HK-2 (cell line): ENCODE results near the gene LRRC4B.
A peak's percentile ranks its signal among the peaks of the same experiment; 100 is the strongest.
"Not testable (repeated sequence)": the region's sequence is repeated elsewhere in the genome, so short reads cannot be mapped to it uniquely, and the experiment has no call there.

Experiments
- DNase-seq: peaks from one replicate; pipeline ENCODE4 v3.0.0-alpha.2; 2018; ENCODE audit not compliant: unreplicated experiment

Gene LRRC4B

GRCh38 chr19:50486823-50487515, 81.3 kb downstream of the LRRC4B start:
- peak; percentile 21 for DNase-seq

DNA sequence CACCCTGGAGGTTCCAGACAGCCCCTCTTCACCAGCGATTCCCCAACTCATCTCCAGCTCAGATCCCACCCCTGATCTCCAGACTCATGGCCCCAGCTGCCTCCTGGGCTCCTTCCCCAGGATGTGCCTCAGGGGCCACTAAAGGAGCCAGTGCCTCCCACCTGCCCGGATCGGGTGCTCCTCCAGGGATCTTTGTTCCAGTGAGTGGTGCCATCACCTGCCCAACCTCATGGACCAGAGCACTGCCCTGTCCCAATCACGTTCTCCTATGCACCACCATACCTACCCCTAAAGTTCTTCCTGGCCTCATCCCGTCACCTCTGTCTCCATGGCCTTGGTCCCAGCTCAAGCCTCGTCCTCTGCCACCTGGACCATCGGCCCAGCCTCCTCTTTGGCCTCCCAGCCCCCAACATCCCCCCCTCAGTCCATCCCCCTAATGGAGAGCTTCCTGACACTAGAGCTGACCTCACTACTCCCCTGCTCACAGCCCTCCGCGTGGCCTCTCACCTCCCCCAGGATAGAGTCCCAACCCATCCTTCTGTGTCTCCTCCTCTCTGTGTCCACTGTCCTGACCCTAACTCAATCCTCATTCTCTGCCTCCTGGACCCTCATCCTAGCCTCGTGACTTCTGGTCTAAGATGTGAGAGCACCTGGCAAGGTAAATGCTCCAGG, 82.8 kb downstream of the LRRC4B start:
- DNase-seq: no peak

DNA sequence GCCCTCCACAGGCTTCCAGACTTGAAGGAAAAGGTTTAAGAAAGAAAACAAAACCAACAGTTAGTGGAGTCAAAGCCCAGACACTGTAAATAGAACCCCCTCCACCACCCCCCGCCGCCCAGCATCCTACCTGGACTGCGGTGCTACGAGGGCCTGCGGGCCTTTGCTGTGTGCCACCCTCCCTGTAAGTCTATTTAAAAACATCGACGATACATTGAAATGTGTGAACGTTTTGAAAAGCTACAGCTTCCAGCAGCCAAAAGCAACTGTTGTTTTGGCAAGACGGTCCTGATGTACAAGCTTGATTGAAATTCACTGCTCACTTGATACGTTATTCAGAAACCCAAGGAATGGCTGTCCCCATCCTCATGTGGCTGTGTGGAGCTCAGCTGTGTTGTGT, 85.3 kb downstream of the LRRC4B start:
- DNase-seq: no peak

DNA sequence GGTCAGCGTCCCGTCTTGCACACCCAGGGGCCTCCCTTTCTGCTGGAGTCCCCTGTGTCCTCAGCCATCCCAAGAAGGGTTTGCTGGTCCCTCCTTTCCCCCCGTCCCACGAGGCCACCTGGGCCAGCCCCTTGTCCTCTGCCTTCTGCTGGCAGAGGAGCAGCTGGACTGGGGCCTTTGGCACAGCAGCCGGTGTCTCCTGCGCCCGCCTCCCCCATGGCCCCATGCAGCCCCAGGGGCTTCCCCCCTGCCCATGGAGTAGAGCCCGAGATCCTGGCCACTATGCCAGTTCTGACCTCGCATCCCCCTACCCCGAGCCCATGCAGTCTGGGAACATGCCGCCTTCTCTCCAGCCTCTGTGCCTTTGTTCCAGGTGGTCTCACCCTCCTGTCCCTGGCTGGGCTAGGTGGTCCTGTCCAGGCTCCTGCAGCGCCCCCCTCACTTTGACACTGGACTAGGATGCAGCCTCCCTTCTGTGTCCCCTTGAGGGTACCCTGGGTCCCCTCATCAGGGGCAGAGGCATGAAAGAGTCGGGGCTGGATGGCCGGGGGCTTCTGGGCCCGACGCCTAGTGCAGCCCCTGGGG, 85.9 kb downstream of the LRRC4B start:
- DNase-seq: no peak

- DNase-seq: no peak
These were observed 86.7 kb downstream of the LRRC4B start for GRCh38 chr19:50481351-50482149.

- no peak for DNase-seq
These were observed 87.7 kb downstream of the LRRC4B start for GRCh38 chr19:50480281-50481111.

GRCh38 chr19:50479761-50480251, 88.4 kb downstream of the LRRC4B start:
- DNase-seq: no peak

- no peak for DNase-seq
These were observed 89.1 kb downstream of the LRRC4B start for GRCh38 chr19:50478901-50479715.

GRCh38 chr19:50477751-50478515, 90.3 kb downstream of the LRRC4B start:
- DNase-seq: no peak

DNA sequence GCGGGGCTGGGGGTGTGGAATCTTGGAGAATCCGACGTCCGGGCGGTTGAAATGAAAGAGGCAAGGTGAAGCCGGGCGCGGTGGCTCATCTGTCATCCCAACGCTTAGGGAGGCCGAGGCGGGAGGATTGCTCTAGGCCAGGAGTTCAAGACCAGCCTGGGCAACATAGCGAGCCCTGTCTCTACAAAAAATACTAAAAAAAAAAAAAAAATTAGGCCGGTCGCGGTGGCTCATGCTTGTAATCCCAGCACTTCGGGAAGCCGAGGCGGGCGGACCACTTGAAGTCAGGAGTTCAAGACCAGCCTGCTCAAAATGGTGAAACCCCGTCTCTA, 91.4 kb downstream of the LRRC4B start:
- no peak for DNase-seq

GRCh38 chr19:50476224-50476906, 91.9 kb downstream of the LRRC4B start, which contains the start of the genes EMC10 and GARIN5A:
TSS of gene EMC10 (plus strand) at chr19:50476507. CDS start at chr19:50476545, 38 bp downstream.
TSS of gene GARIN5A (minus strand) at chr19:50476848. CDS start at chr19:50476388, 460 bp downstream.
- no peak for DNase-seq

DNA sequence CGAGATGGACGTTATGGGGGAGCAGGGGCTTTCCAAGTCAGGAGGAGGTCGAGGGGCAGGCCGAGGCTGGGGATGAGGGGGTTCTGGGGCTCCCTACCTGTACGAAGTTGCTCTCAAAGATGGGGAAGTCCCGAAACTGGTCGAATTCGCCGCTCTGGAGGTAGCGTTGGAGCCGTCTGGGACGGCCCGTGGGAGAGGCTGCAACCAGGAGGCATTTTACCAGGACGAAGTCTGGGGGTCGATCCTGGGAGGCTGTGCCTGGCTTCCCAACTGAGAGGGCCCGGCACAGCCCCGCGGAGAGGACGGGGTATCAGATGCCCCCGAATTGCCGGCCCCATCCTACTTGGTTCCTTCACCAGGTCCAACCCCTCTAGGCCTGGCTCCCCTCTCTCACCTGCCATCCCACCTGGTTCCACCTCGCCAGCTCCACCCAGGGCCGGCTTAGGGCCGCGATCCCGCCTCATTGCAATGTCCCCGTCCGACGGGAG, 92.5 kb downstream of the LRRC4B start:
- no peak for DNase-seq

DNA sequence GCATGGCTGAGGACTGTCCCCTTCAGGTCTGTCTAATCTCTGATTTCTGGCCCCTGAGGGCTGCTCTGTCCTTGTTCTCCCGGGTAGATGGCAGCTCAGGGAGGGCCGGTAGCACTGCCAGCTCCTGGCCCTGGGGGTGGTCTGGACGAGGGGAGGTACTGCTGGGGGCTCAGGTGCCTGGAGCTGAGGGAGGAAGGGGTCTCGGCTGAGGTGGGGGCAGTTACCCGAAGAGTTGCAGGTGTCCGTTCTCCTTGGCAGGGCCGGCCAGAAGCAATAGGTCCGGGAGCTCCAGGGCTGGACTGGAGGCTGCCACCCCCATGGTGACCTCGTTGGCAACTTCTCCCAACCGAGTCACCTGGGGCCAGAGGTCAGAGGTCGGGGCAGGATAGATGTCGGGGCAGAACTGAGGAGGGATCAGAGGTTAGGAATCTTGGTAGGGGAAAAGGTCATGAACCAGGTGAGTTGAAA, 93.1 kb downstream of the LRRC4B start:
- DNase-seq: no peak

GRCh38 chr19:50473336-50473735, 94.9 kb downstream of the LRRC4B start:
- not testable (repeated sequence) for DNase-seq

DNA sequence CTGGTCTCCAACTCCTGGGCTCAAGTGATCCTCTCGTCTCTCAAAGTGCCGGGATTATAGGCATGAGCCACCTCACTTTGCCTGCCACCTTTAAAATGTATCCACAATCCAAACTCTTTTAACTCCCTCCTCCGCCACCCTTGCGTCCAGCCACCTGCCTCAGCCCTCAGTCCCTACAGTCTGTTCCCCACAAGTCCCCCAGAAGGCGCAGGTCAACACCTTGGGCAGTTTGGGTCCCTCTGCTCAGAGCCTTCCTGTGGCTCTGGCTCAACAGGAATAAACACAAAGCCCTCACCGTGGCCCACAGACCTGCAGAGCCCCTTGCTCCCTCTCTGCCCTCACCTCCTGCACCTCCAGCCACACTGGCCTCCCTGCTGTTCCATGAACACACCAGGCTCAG, 99.4 kb downstream of the LRRC4B start:
- no peak for DNase-seq

GRCh38 chr19:50467566-50467965, 100.7 kb downstream of the LRRC4B start:
- no peak for DNase-seq
